ENCODE measurements around the gene TBX20. TPM values are rescaled to one million over a fixed set of nuclear protein-coding genes. Genes with fewer than 3 reads are reported as not detected.

Gene TBX20
- total and polyA plus RNA-seq, 2 of the 13 experiments (the other 11 are each of a cell fraction or from before 2014, with no cell fraction given) = not detected

DNA sequence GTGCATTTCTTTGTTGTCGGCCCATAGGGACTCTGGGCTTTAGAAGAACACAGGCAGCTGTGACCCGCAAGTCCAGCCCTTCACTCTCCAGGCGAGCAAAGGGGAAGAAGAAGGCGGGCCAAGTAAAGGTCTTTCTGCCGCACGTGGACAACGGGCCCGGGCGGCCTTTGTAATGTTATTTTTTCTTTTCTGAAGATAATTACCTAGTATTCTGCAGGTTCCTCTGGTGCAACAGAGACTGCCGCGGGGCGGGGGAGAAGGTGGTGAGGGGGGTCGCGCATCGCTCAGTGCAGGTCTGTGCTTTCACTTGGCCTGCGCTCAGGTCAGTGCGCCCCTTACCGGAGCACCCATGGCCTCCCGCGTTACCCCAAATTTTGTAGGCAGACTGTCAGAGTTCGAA lies 7.1 kb upstream of the TBX20 start:
- DNase-seq (ENCODE audit: low spot score) (no peak), FAIRE-seq (no peak), ATAC-seq (no peak)
- ChIA-PET POLR2A (no interaction called here), CTCF (ENCODE audit: low intra/inter-chr PET ratio, low total read pairs) (no interaction called here)
- Histone ChIP-seq H3K27me3 (ENCODE audit: control insufficient read depth in 1 of 2, insufficient read depth in 2 of 2, low read length in 2 of 2) (peaks cover 3 to 70% of the 10 kb centered on the region in 2 experiments; a peak in 4 of 5 replicates), H3K4me2 (ENCODE audit: low read depth, low read length) (no peak overlapping the region), H3K4me3 (replicated peaks in 1 of 3; ENCODE audit: insufficient read depth in 1 of 3, low read depth in 2 of 3, low read length in 3 of 3) (no peak overlapping the region), H4K20me1 (ENCODE audit: insufficient read depth, low read length) (no peaks in the 10 kb centered on the region), H3K27ac (ENCODE audit: extremely low read length, insufficient read depth, low read length) (no peak overlapping the region), H3K79me2 (ENCODE audit: insufficient read depth, low read length) (no peaks in the 10 kb centered on the region), H3K4me1 (ENCODE audit: insufficient read depth, low read length) (no peaks in the 10 kb centered on the region), H2AFZ (ENCODE audit: low read length) (no peak overlapping the region), H3K9me3 (ENCODE audit: low read length) (no peaks in the 10 kb centered on the region), H3K36me3 (replicated peaks in 1 of 2; ENCODE audit: control insufficient read depth in 1 of 2, insufficient read depth in 2 of 2, low read length in 2 of 2) (no peaks in the 10 kb centered on the region), H3K9ac (ENCODE audit: insufficient read depth, low read depth, low read length) (no peak overlapping the region)
- BruUV-seq (replicated peaks) = no TSS peak
- intact Hi-C loops (cut with micrococcal nuclease; ENCODE audit: unreplicated experiment) (no loop called here), in situ Hi-C loops (cut with HindIII; ENCODE audit: extremely low pct_ligation_motif_present, low pct_unique_long_range_greater_than_20kb) (no loop called here)
- TF ChIP-seq ZFP90 (CRISPR knock-in tag; IDR thresholded peaks at IDR 0.05; ENCODE audit: borderline replicate concordance) = no peak
- no peak for TF ChIP-seq HIVEP1 (CRISPR knock-in tag; IDR thresholded peaks at IDR 0.05)
- no peak for TF ChIP-seq RAD51 (IDR thresholded peaks at IDR 0.05; ENCODE audit: borderline replicate concordance)
- no peak for TF ChIP-seq ZBTB38 (CRISPR knock-in tag; IDR thresholded peaks at IDR 0.05)
- TF ChIP-seq SMAD9 (CRISPR knock-in tag; IDR thresholded peaks at IDR 0.05) = no peak
- no peak for TF ChIP-seq ZNF724P (CRISPR knock-in tag; IDR thresholded peaks at IDR 0.05; ENCODE audit: borderline replicate concordance)
- TF ChIP-seq ZNF75D (CRISPR knock-in tag; IDR thresholded peaks at IDR 0.05; ENCODE audit: borderline replicate concordance) = no peak
- no peak for TF ChIP-seq ZNF841 (CRISPR knock-in tag; IDR thresholded peaks at IDR 0.05; ENCODE audit: borderline replicate concordance)
- no peak for TF ChIP-seq ZNF670 (CRISPR knock-in tag; IDR thresholded peaks at IDR 0.05; ENCODE audit: borderline replicate concordance)
- no peak for TF ChIP-seq SRSF9 (IDR thresholded peaks at IDR 0.05; ENCODE audit: borderline replicate concordance, insufficient read depth, low read depth, low read length, poor library complexity, severe bottlenecking)
- TF ChIP-seq NR3C1 (CRISPR knock-in tag; IDR thresholded peaks at IDR 0.05) = no peak
- TF ChIP-seq BRD4 (CRISPR knock-in tag; IDR thresholded peaks at IDR 0.05) = no peak
- TF ChIP-seq NAIF1 (CRISPR knock-in tag; IDR thresholded peaks at IDR 0.05; ENCODE audit: borderline replicate concordance) = no peak
- no peak for TF ChIP-seq GATA4 (IDR thresholded peaks at IDR 0.05; ENCODE audit: borderline replicate concordance, low read depth)
- TF ChIP-seq, protein P1, sequence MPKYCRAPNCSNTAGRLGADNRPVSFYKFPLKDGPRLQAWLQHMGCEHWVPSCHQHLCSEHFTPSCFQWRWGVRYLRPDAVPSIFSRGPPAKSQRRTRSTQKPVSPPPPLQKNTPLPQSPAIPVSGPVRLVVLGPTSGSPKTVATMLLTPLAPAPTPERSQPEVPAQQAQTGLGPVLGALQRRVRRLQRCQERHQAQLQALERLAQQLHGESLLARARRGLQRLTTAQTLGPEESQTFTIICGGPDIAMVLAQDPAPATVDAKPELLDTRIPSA (CRISPR knock-in tag; IDR thresholded peaks at IDR 0.05; ENCODE audit: borderline replicate concordance) = no peak
- TF ChIP-seq ZNF678 (CRISPR knock-in tag; IDR thresholded peaks at IDR 0.05) = no peak
- no peak for TF ChIP-seq ZNF232 (CRISPR knock-in tag; IDR thresholded peaks at IDR 0.05; ENCODE audit: borderline replicate concordance)
- no peak for TF ChIP-seq ZNF282 (IDR thresholded peaks at IDR 0.05; ENCODE audit: partially characterized antibody)
- TF ChIP-seq NONO (IDR thresholded peaks at IDR 0.05) = no peak
- TF ChIP-seq NONO (CRISPR knock-in tag; conservative IDR thresholded peaks at IDR 0.05) = no peak
- WGBS (ENCODE audit: low lambda C conversion rate) = 28% methylated on average over 21 of the region's 21 CpGs
